K562 (cell line): Measurements from ENCODE around the gene ZNF195. TPM values are rescaled to one million over a fixed set of nuclear protein-coding genes. Genes with fewer than 3 reads are reported as not detected.

Experiments used
- CBX1 ChIP-seq: sonication (generic); IDR thresholded peaks from 2 replicates; pipeline ENCODE4 v1.6.1; 2016; ENCODE audit warnings: antibody characterized with exemption, low read depth, mild to moderate bottlenecking
- EHMT2 ChIP-seq: fragments of 450-650 bp; IDR thresholded peaks from 2 replicates; pipeline ENCODE4 v1.6.1; 2018; ENCODE audit warnings: antibody characterized with exemption
- FOS ChIP-seq: IDR thresholded peaks from 3 replicates; pipeline ENCODE4 v1.6.1; 2011; ENCODE audit not compliant: insufficient read length; ENCODE audit errors: extremely low read depth
- FOXK2 ChIP-seq, 2 experiments: fragments of 450-650 bp; IDR thresholded peaks in 1 of 2; conservative IDR thresholded peaks in 1 of 2; 2 replicates each; pipeline ENCODE4 v1.6.1; 2016; ENCODE audit warnings: low read depth in 2 of 2, mild to moderate bottlenecking in 1 of 2
- GATAD2A ChIP-seq: fragments of 450-650 bp; IDR thresholded peaks from 2 replicates; pipeline ENCODE4 v1.6.1; 2017
- GMEB1 ChIP-seq: fragments of 250-450 bp; sonication (Bioruptor Pico); IDR thresholded peaks from 2 replicates; pipeline ENCODE4 v1.4.0; 2020; ENCODE audit warnings: mild to moderate bottlenecking
- IRF2 ChIP-seq: sonication (generic); formaldehyde crosslinking; IDR thresholded peaks from 2 replicates; pipeline ENCODE4 v1.8.1; 2022; ENCODE audit warnings: mild to moderate bottlenecking, missing genetic modification reagents
- JUND ChIP-seq, 2 experiments: IDR thresholded peaks; 2 replicates in 1 of 2; 3 replicates in 1 of 2; pipeline ENCODE4 v1.6.1; 2011; ENCODE audit warnings: borderline replicate concordance in 2 of 2, low read depth in 2 of 2, low read length in 2 of 2, improper control_type of control experiment in 1 of 2, missing biosample characterization in 1 of 2, missing genetic modification characterization in 1 of 2, missing genetic modification reagents in 1 of 2
- MBD2 ChIP-seq: sonication (generic); IDR thresholded peaks from 2 replicates; pipeline ENCODE4 v1.6.1; 2016; ENCODE audit warnings: low read depth, borderline replicate concordance
- MYC ChIP-seq, 2 experiments: fragments of 250-450 bp in 1 of 2; sonication (Bioruptor Pico) in 1 of 2; IDR thresholded peaks; 2 replicates each; pipeline versions ENCODE4 v1.5.1 to v1.6.1; 2012 to 2021; ENCODE audit warnings: low read depth in 2 of 2, borderline replicate concordance in 1 of 2, improper control_type of control experiment in 1 of 2, low read length in 1 of 2, mild to moderate bottlenecking in 1 of 2, moderate library complexity in 1 of 2
- NR4A1 ChIP-seq, 2 experiments: fragments of 250-450 bp in 1 of 2; fragments of 450-650 bp in 1 of 2; sonication (Bioruptor Pico) in 1 of 2; IDR thresholded peaks; 2 replicates each; pipeline versions ENCODE4 v1.4.0 to v1.6.1; 2016 to 2020; ENCODE audit warnings: mild to moderate bottlenecking in 2 of 2, missing compliant biosample characterization in 1 of 2, missing genetic modification characterization in 1 of 2, moderate library complexity in 1 of 2
- PURB ChIP-seq: sonication (generic); formaldehyde crosslinking; IDR thresholded peaks from 2 replicates; pipeline ENCODE4 v1.9.0; 2021; ENCODE audit warnings: low read depth, mild to moderate bottlenecking, missing genetic modification reagents
- SMARCB1 ChIP-seq: IDR thresholded peaks from 2 replicates; pipeline ENCODE4 v1.6.1; 2011; ENCODE audit warnings: improper control_type of control experiment, low read depth; ENCODE audit not compliant: insufficient read length
- SMC3 ChIP-seq: conservative IDR thresholded peaks from 2 replicates; pipeline ENCODE4 v1.6.1; 2011; ENCODE audit warnings: low read depth, low read length, improper control_type of control experiment; ENCODE audit not compliant: insufficient read depth
- U2AF2 ChIP-seq: fragments of 200-400 bp; formaldehyde crosslinking; optimal IDR thresholded peaks from 2 replicates; pipeline ENCODE3; 2017; ENCODE audit warnings: low read depth, mild to moderate bottlenecking, low read length
- WHSC1 ChIP-seq: IDR thresholded peaks from one replicate; pipeline ENCODE4 v1.6.1; 2012; ENCODE audit warnings: low read length, control low read depth, inconsistent platforms
- ZBTB12 ChIP-seq: fragments of 250-450 bp; sonication (Bioruptor Pico); IDR thresholded peaks from 2 replicates; pipeline ENCODE4 v1.4.0; 2020
- ZBTB8A ChIP-seq: fragments of 450-650 bp; IDR thresholded peaks from 2 replicates; pipeline ENCODE4 v1.6.1; 2018; ENCODE audit warnings: mild to moderate bottlenecking, moderate library complexity; ENCODE audit not compliant: partially characterized antibody
- ZKSCAN3 ChIP-seq: fragments of 250-450 bp; sonication (Bioruptor Pico); IDR thresholded peaks from 2 replicates; pipeline ENCODE4 v1.4.0; 2020
- ZKSCAN8 ChIP-seq: fragments of 200-800 bp; sonication (Bioruptor generic); IDR thresholded peaks from 2 replicates; pipeline ENCODE4 v1.6.1; 2016; ENCODE audit warnings: missing genetic modification characterization, missing compliant biosample characterization
- ZNF24 ChIP-seq: fragments of 450-650 bp; IDR thresholded peaks from 2 replicates; pipeline ENCODE4 v1.6.1; 2016
- ZNF282 ChIP-seq: sonication (generic); formaldehyde crosslinking; IDR thresholded peaks from 2 replicates; pipeline ENCODE4 v1.8.1; 2023; ENCODE audit warnings: missing genetic modification reagents
- ZNF3 ChIP-seq: fragments of 250-450 bp; sonication (Bioruptor Pico); IDR thresholded peaks from 2 replicates; pipeline ENCODE4 v1.5.0; 2021; ENCODE audit warnings: mild to moderate bottlenecking, moderate library complexity
- ZNF707 ChIP-seq: fragments of 250-450 bp; sonication (Bioruptor Pico); conservative IDR thresholded peaks from 2 replicates; pipeline ENCODE4 v1.8.0; 2022; ENCODE audit warnings: inconsistent platforms, mild to moderate bottlenecking, moderate library complexity
- polyA plus RNA-seq, 8 experiments: library from polyadenylated mRNA; depleted of rRNA in 4 of 8; stranded (reverse) in 5 of 8; unstranded in 3 of 8; fragments of >200 nt; fragmentation: Nextera tagmentation in 2 of 8; fragmentation: Illumina TruSeq in 1 of 8; extraction: Ambion mirVana in 2 of 8; extraction: Trizol in 1 of 8; gene quantifications; 2 replicates each; pipeline versions ENCODE4 v1.2.1 to v1.2.3, GENCODE V29; 2011 to 2014; ENCODE audit warnings: inconsistent platforms in 1 of 8, missing spikeins in 1 of 8
- total RNA-seq, 7 experiments: library from RNA; depleted of rRNA in 6 of 7; stranded (reverse); fragments of >200 nt in 6 of 7; fragmentation: Illumina TruSeq in 2 of 7; extraction: Trizol in 2 of 7; gene quantifications; 2 replicates each; pipeline versions ENCODE4 v1.2.1 to v1.2.3, GENCODE V29; 2011 to 2021; ENCODE audit warnings: low replicate concordance in 1 of 7
- TF ChIP-seq, protein P1 (sequence below), 2 experiments: fragments of 250-450 bp in 1 of 2; fragments of 450-650 bp in 1 of 2; sonication (Bioruptor Pico) in 1 of 2; IDR thresholded peaks; 2 replicates each; pipeline versions ENCODE4 v1.6.1 to v1.8.0; 2016 to 2021; ENCODE audit warnings: mild to moderate bottlenecking in 2 of 2, moderate library complexity in 2 of 2, missing compliant biosample characterization in 1 of 2, missing genetic modification characterization in 1 of 2
- TF ChIP-seq, protein P2 (sequence below): sonication (generic); formaldehyde crosslinking; IDR thresholded peaks from 2 replicates; pipeline ENCODE4 v1.5.0; 2020; ENCODE audit warnings: missing genetic modification reagents

The ZNF195 gene
- total and polyA plus RNA-seq, 9 of the 15 experiments (the other 6 are each of a cell fraction or from before 2014, with no cell fraction given), result 42.1 to 75.5 (median 60.4) TPM

GRCh38 chr11:3340025-3340424 lies 38.9 kb downstream of the ZNF195 start (continued):
- TF ChIP-seq ZBTB12 (CRISPR knock-in tag) (no peak), ZNF282 (CRISPR knock-in tag) (no peak), MBD2 (no peak), ZNF24 (0 out of 2 replicates have a peak, but pooled peaks have one; percentile 35), WHSC1 (no peak), JUND (IDR thresholded peaks at IDR 0.05; ENCODE audit: borderline replicate concordance, low read depth, low read length) (peak; percentile 93), JUND (tag; IDR thresholded peaks at IDR 0.05; ENCODE audit: borderline replicate concordance, low read depth, low read length) (peak; percentile 84; the same call in 1 of the 3 replicates), FOS (peak; percentile 49), ZKSCAN3 (no peak), GATAD2A (no peak), CBX1 (no peak), EHMT2 (peak; percentile 85), ZKSCAN8 (no peak), ZNF3 (CRISPR knock-in tag) (no peak), FOXK2 (conservative IDR thresholded peaks at IDR 0.05 in 1 of 2, IDR thresholded peaks at IDR 0.05 in 1 of 2; ENCODE audit: low read depth in 2 of 2) (0 out of 4 replicates have a peak, but pooled peaks of 1 of the 2 experiments have one; percentile 45), SMC3 (no peak), MYC (IDR thresholded peaks at IDR 0.05; ENCODE audit: low read depth, low read length) (peak; percentile 77; the same call in 1 of the 2 replicates), MYC (CRISPR knock-in tag; IDR thresholded peaks at IDR 0.05; ENCODE audit: borderline replicate concordance, low read depth) (no peak), SMARCB1 (no peak), PURB (CRISPR knock-in tag) (no peak), ZNF707 (no peak), GMEB1 (CRISPR knock-in tag) (no peak), IRF2 (CRISPR knock-in tag) (no peak), U2AF2 (no peak), NR4A1 (CRISPR knock-in tag; IDR thresholded peaks at IDR 0.05) (no peak), NR4A1 (tag; IDR thresholded peaks at IDR 0.05) (no peak), ZBTB8A (no peak)
- TF ChIP-seq, protein P1, sequence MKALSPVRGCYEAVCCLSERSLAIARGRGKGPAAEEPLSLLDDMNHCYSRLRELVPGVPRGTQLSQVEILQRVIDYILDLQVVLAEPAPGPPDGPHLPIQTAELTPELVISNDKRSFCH (CRISPR knock-in tag; IDR thresholded peaks at IDR 0.05), result no peak
- TF ChIP-seq, protein P1 (tag; IDR thresholded peaks at IDR 0.05), result no peak
- TF ChIP-seq, protein P2, sequence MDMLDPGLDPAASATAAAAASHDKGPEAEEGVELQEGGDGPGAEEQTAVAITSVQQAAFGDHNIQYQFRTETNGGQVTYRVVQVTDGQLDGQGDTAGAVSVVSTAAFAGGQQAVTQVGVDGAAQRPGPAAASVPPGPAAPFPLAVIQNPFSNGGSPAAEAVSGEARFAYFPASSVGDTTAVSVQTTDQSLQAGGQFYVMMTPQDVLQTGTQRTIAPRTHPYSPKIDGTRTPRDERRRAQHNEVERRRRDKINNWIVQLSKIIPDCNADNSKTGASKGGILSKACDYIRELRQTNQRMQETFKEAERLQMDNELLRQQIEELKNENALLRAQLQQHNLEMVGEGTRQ (CRISPR knock-in tag), result no peak
